Transverse colon (tissue), 4 donors: Measurements from ENCODE around the gene NKPD1.

Experiments
- CTCF ChIP-seq, 5 experiments: fragments of 200-600 bp in 3 of 5; fragments of 450-650 bp in 2 of 5; sonication (generic) in 3 of 5; IDR thresholded peaks; 1 replicate in 2 of 5; 2 replicates in 3 of 5; pipeline ENCODE4 v1.5.1; 2016 to 2017; ENCODE audit warnings: antibody characterized with exemption in 5 of 5, inconsistent platforms in 3 of 5, mild to moderate bottlenecking in 2 of 5, moderate library complexity in 1 of 5
- EP300 ChIP-seq: sonication (generic); formaldehyde crosslinking; IDR thresholded peaks from one replicate; pipeline ENCODE4 v1.6.1; 2017; ENCODE audit warnings: antibody characterized with exemption, low read depth
- POLR2A ChIP-seq: fragments of 450-650 bp; IDR thresholded peaks from one replicate; pipeline ENCODE4 v1.6.1; 2016; ENCODE audit warnings: antibody characterized with exemption, mild to moderate bottlenecking, moderate library complexity
- POLR2AphosphoS5 ChIP-seq, 3 donors: sonication (generic); formaldehyde crosslinking; IDR thresholded peaks; one replicate each; pipeline ENCODE4 v1.6.1; 2016; ENCODE audit warnings: antibody characterized with exemption in 3 of 3

GRCh38 chr19:45184115-45184514 lies 23.3 kb upstream of the NKPD1 start:
- TF ChIP-seq CTCF (IDR thresholded peaks at IDR 0.05) (no peak), POLR2A (no peak), POLR2AphosphoS5 (IDR thresholded peaks at IDR 0.05) (no peak), EP300 (no peak)
